A549 (cell line): ENCODE results near the gene ATP9A.

Experiments used
- EP300 ChIP-seq, 2 experiments: fragments of >200 bp; sonication (Bioruptor Twin); formaldehyde crosslinking; IDR thresholded peaks; 2 replicates in 1 of 2; 3 replicates in 1 of 2; pipeline ENCODE4 v1.6.1; 2016 to 2017
- HOXA7 ChIP-seq: fragments of 250-450 bp; sonication (Bioruptor Pico); IDR thresholded peaks from 2 replicates; pipeline ENCODE4 v1.5.0; 2020; ENCODE audit warnings: mild to moderate bottlenecking, moderate library complexity
- JUN ChIP-seq, 2 experiments: fragments of >200 bp; sonication (Bioruptor Twin); formaldehyde crosslinking; IDR thresholded peaks; 2 replicates in 1 of 2; 3 replicates in 1 of 2; pipeline ENCODE4 v1.6.1; 2016 to 2017
- KDM5A ChIP-seq: fragments of 200-600 bp; sonication (generic); IDR thresholded peaks from 2 replicates; pipeline ENCODE4 v1.6.1; 2016; ENCODE audit warnings: antibody characterized with exemption, mild to moderate bottlenecking
- MYC ChIP-seq: IDR thresholded peaks from 2 replicates; pipeline ENCODE4 v1.6.1; 2012; ENCODE audit warnings: mild to moderate bottlenecking, inconsistent platforms, low read length, improper control_type of control experiment, borderline replicate concordance
- POLR2A ChIP-seq: IDR thresholded peaks from 2 replicates; pipeline ENCODE4 v1.6.1; 2012; ENCODE audit warnings: mild to moderate bottlenecking, low read length
- TF ChIP-seq, protein P1 (sequence below): fragments of 200-600 bp; sonication (generic); IDR thresholded peaks from 2 replicates; pipeline ENCODE4 v1.6.1; 2016; ENCODE audit warnings: antibody characterized with exemption, mild to moderate bottlenecking, moderate library complexity
- TF ChIP-seq, protein P2 (sequence below): IDR thresholded peaks from 2 replicates; pipeline ENCODE4 v1.6.1; 2012
- TF ChIP-seq, protein P3 (sequence below): fragments of >200 bp; sonication (Bioruptor Twin); formaldehyde crosslinking; IDR thresholded peaks from 3 replicates; pipeline ENCODE4 v1.5.1; 2016

DNA sequence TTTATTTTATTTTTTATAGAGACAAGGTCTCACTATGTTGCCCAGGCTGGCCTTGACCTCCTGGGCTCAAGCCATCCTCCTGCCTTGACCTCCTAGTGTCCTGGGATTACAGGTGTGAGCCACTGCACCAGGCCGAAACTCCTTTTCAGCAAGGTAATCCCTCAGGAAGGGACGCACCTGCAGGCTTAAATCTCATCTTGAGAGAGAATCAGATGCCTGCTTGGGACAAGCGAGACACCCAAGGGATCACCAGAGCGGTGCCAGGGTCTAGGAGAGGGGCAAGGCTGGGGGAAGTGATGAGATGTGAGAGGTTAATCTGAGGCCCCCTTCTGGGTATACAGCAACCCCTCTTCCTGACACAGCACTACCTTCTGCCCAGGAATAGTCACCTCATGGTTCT, 4.0 kb upstream of the ATP9A start:
- TF ChIP-seq, protein P1, sequence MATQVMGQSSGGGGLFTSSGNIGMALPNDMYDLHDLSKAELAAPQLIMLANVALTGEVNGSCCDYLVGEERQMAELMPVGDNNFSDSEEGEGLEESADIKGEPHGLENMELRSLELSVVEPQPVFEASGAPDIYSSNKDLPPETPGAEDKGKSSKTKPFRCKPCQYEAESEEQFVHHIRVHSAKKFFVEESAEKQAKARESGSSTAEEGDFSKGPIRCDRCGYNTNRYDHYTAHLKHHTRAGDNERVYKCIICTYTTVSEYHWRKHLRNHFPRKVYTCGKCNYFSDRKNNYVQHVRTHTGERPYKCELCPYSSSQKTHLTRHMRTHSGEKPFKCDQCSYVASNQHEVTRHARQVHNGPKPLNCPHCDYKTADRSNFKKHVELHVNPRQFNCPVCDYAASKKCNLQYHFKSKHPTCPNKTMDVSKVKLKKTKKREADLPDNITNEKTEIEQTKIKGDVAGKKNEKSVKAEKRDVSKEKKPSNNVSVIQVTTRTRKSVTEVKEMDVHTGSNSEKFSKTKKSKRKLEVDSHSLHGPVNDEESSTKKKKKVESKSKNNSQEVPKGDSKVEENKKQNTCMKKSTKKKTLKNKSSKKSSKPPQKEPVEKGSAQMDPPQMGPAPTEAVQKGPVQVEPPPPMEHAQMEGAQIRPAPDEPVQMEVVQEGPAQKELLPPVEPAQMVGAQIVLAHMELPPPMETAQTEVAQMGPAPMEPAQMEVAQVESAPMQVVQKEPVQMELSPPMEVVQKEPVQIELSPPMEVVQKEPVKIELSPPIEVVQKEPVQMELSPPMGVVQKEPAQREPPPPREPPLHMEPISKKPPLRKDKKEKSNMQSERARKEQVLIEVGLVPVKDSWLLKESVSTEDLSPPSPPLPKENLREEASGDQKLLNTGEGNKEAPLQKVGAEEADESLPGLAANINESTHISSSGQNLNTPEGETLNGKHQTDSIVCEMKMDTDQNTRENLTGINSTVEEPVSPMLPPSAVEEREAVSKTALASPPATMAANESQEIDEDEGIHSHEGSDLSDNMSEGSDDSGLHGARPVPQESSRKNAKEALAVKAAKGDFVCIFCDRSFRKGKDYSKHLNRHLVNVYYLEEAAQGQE, result no peak
- TF ChIP-seq HOXA7 (CRISPR knock-in tag), result no peak
- TF ChIP-seq, protein P2, sequence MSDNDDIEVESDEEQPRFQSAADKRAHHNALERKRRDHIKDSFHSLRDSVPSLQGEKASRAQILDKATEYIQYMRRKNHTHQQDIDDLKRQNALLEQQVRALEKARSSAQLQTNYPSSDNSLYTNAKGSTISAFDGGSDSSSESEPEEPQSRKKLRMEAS, result no peak
- TF ChIP-seq JUN (IDR thresholded peaks at IDR 0.05), result no peak
- no peak for TF ChIP-seq POLR2A
- TF ChIP-seq, protein P3, sequence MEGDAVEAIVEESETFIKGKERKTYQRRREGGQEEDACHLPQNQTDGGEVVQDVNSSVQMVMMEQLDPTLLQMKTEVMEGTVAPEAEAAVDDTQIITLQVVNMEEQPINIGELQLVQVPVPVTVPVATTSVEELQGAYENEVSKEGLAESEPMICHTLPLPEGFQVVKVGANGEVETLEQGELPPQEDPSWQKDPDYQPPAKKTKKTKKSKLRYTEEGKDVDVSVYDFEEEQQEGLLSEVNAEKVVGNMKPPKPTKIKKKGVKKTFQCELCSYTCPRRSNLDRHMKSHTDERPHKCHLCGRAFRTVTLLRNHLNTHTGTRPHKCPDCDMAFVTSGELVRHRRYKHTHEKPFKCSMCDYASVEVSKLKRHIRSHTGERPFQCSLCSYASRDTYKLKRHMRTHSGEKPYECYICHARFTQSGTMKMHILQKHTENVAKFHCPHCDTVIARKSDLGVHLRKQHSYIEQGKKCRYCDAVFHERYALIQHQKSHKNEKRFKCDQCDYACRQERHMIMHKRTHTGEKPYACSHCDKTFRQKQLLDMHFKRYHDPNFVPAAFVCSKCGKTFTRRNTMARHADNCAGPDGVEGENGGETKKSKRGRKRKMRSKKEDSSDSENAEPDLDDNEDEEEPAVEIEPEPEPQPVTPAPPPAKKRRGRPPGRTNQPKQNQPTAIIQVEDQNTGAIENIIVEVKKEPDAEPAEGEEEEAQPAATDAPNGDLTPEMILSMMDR, result no peak
- no peak for TF ChIP-seq MYC
- TF ChIP-seq EP300 (IDR thresholded peaks at IDR 0.05), result no peak
- TF ChIP-seq KDM5A, result no peak
